ENCODE results near the gene CGGBP1. TPM values are rescaled to one million over a fixed set of nuclear protein-coding genes. Genes with fewer than 3 reads are reported as not detected.

The CGGBP1 gene, protein sequence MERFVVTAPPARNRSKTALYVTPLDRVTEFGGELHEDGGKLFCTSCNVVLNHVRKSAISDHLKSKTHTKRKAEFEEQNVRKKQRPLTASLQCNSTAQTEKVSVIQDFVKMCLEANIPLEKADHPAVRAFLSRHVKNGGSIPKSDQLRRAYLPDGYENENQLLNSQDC
- total RNA-seq (10 to 100 TPM; 54.5 to 94.7 TPM), polyA plus RNA-seq (ENCODE audit: insufficient read length in 2 of 2) (100 to 1,000 TPM in 1 of 2 donors, 10 to 100 TPM in 1; 67.8 to 110 TPM)
- long read RNA-seq, donor 1, full-length matches to known transcripts = 89 of 96 reads
- long read RNA-seq, donor 1, partial matches to known transcripts = 7 of 96 reads
- long read RNA-seq, donor 1, other reads (novel, unspliced or antisense) = 0 of 96 reads
- long read RNA-seq, donor 2, full-length matches to known transcripts = 49 of 49 reads
- long read RNA-seq, donor 2, partial matches to known transcripts = 0 of 49 reads
- long read RNA-seq, donor 2, other reads (novel, unspliced or antisense) = 0 of 49 reads
- long read RNA-seq, donor 3, full-length matches to known transcripts = 72 of 77 reads
- long read RNA-seq, donor 3, partial matches to known transcripts = 5 of 77 reads
- long read RNA-seq, donor 3, other reads (novel, unspliced or antisense) = 0 of 77 reads
- long read RNA-seq, donor 4, full-length matches to known transcripts = 159 of 172 reads
- long read RNA-seq, donor 4, partial matches to known transcripts = 13 of 172 reads
- long read RNA-seq, donor 4, other reads (novel, unspliced or antisense) = 0 of 172 reads

DNA sequence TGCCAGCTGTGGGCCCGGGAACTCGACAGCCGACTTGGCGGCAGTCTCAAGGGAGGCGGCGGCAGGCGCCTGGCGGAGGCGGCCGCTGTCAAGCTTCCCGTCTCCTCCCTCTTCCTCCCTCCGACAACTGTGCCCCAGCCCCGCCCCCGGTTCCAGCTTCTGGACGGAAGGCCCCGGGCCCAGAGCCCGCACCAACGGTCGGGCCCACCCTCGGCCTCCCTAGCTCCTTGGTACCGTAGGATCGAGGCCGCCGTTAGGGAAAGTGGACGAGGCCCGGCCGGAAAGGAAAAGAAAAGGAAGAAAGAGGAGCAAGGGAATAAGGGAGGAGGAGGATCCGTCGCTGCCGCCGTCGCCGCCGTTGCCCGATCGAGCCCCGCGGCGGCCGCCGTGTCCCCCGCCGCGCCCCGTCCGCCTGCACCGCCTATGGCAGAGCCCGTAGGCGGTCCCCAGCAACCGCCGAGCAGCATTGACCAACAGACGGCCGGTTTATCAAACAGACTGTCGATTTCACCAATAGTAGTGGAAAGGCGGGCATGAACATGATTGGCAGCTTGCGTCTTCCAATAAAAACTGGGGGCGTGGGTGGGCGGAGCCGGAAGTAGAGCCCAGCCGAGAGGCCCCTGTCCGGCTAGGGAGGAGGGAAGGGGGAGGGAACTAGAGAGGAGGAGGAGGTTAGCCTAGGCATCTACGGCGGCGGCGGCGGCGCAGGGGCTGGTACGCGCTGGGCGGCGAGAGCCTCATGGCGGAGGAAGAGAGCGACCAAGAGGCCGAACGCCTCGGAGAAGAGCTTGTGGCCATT, at the start of gene CGGBP1, which contains the start of gene ZNF654:
Gene CGGBP1, minus strand, starts transcription at position 425 of the 799 bp plus-strand sequence. CDS start 3,029 bp downstream, outside the sequence.
Gene ZNF654, plus strand, starts transcription at position 675 of the 799 bp plus-strand sequence. Its CDS starts 65 bp downstream, at position 740.
- H3K4me1 ChIP-seq (ENCODE audit: control insufficient read depth, insufficient read depth, low read length) = no peaks in the 10 kb centered on the region
- no peaks in the 10 kb centered on the region for H3K36me3 ChIP-seq (ENCODE audit: control insufficient read depth, insufficient read depth, low read length)
- WGBS (ENCODE audit: insufficient coverage) = under 1% methylated on average over 76 of the region's 76 CpGs
- H3K9me3 ChIP-seq (ENCODE audit: control insufficient read depth, insufficient read depth, low read length) = no peaks in the 10 kb centered on the region
- H3K27me3 ChIP-seq (ENCODE audit: control insufficient read depth, insufficient read depth, low read length) = no peaks in the 10 kb centered on the region
- peak within 1 kb of the TSS; percentile 99 for H3K27ac ChIP-seq (ENCODE audit: low read depth, low read length)
- peak within 1 kb of the TSS; percentile 89 for H3K4me3 ChIP-seq (ENCODE audit: low read depth, low read length)
- DNase-seq (ENCODE audit: low read depth in 4 of 6, low spot score in 6 of 6) = peak; percentile 93 to 100 (median 98)

DNA sequence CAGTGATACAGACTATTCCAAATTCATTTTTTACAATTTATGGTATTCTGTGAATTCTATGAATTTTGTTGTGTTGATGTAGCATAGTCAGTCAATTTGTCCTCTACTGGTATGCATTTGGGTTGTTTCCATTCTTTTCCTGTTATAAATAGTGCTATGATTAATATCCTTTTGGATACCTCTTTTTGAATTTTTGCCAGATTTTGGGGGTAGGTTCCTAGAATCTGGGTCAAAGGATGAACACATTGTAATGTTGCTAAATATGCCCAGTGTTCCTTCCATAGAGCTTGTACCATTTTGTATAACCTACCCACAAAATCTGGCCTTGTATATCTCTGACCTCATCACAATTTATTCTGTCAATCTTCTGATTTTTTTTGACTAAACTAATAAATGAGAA, 46.5 kb upstream of the CGGBP1 start:
- H3K4me1 ChIP-seq (ENCODE audit: control insufficient read depth, insufficient read depth, low read length) = no peaks in the 10 kb centered on the region
- H3K27me3 ChIP-seq (ENCODE audit: control insufficient read depth, insufficient read depth, low read length) = no peaks in the 10 kb centered on the region
- H3K4me3 ChIP-seq (ENCODE audit: low read depth, low read length) = no peak overlapping the region
- no peaks in the 10 kb centered on the region for H3K9me3 ChIP-seq (ENCODE audit: control insufficient read depth, insufficient read depth, low read length)
- H3K27ac ChIP-seq (ENCODE audit: low read depth, low read length) = no peak overlapping the region
- DNase-seq (ENCODE audit: low read depth in 4 of 6, low spot score in 6 of 6) = no peak
- H3K36me3 ChIP-seq (ENCODE audit: control insufficient read depth, insufficient read depth, low read length) = no peaks in the 10 kb centered on the region

- Histone ChIP-seq H3K27me3 (ENCODE audit: control insufficient read depth, insufficient read depth, low read length) (no peaks in the 10 kb centered on the region), H3K36me3 (ENCODE audit: control insufficient read depth, insufficient read depth, low read length) (no peaks in the 10 kb centered on the region), H3K4me3 (ENCODE audit: low read depth, low read length) (no peak overlapping the region), H3K27ac (ENCODE audit: low read depth, low read length) (no peak overlapping the region), H3K4me1 (ENCODE audit: control insufficient read depth, insufficient read depth, low read length) (no peaks in the 10 kb centered on the region), H3K9me3 (ENCODE audit: control insufficient read depth, insufficient read depth, low read length) (peaks cover 1% of the 10 kb centered on the region)
- no peak for DNase-seq (ENCODE audit: low read depth in 4 of 6, low spot score in 6 of 6)
- WGBS (ENCODE audit: insufficient coverage) = no CpG with 5 or more reads among the region's 1 CpG
Measured at GRCh38 chr3:88101142-88101541, 42.3 kb upstream of the CGGBP1 start.

- no peak for DNase-seq (ENCODE audit: low read depth in 4 of 6, low spot score in 6 of 6)
- Histone ChIP-seq H3K4me1 (ENCODE audit: control insufficient read depth, insufficient read depth, low read length) (no peaks in the 10 kb centered on the region), H3K9me3 (ENCODE audit: control insufficient read depth, insufficient read depth, low read length) (no peaks in the 10 kb centered on the region), H3K27me3 (ENCODE audit: control insufficient read depth, insufficient read depth, low read length) (no peaks in the 10 kb centered on the region), H3K4me3 (ENCODE audit: low read depth, low read length) (no peak overlapping the region), H3K36me3 (ENCODE audit: control insufficient read depth, insufficient read depth, low read length) (no peaks in the 10 kb centered on the region), H3K27ac (ENCODE audit: low read depth, low read length) (no peak overlapping the region)
- 67% methylated on average over 1 of the region's 1 CpG for WGBS (ENCODE audit: insufficient coverage)
Measured at GRCh38 chr3:88093266-88093665, 34.5 kb upstream of the CGGBP1 start.

DNA sequence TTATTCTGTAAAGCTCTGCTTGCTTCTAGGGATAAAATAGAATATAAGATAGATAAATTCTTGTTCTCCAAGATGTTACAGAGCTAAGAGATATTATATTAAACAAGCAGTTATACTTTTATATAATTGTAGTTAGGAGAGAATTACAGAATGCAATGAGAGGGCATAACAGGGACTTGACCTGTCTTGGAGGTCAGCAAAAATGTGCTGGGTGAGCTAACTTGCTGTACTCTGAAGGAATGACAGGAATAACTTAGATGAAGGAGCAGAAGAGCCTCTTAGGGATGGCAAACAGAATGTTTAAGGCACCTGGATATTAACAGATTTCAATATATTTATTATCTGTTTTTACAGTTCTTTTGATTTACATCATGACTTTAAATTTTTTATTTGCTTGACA, 33.5 kb upstream of the CGGBP1 start:
- no peaks in the 10 kb centered on the region for H3K9me3 ChIP-seq (ENCODE audit: control insufficient read depth, insufficient read depth, low read length)

GRCh38 chr3:88090681-88091080, 31.9 kb upstream of the CGGBP1 start:
- Histone ChIP-seq H3K27ac (ENCODE audit: low read depth, low read length) (no peak overlapping the region), H3K27me3 (ENCODE audit: control insufficient read depth, insufficient read depth, low read length) (no peaks in the 10 kb centered on the region), H3K36me3 (ENCODE audit: control insufficient read depth, insufficient read depth, low read length) (no peaks in the 10 kb centered on the region), H3K4me1 (ENCODE audit: control insufficient read depth, insufficient read depth, low read length) (no peaks in the 10 kb centered on the region), H3K4me3 (ENCODE audit: low read depth, low read length) (no peak overlapping the region), H3K9me3 (ENCODE audit: control insufficient read depth, insufficient read depth, low read length) (no peaks in the 10 kb centered on the region)
- no peak for DNase-seq (ENCODE audit: low read depth in 4 of 6, low spot score in 6 of 6)
- no CpG with 5 or more reads among the region's 4 CpGs for WGBS (ENCODE audit: insufficient coverage)

More for the DNA sequence above, 33.5 kb upstream of the CGGBP1 start:
- no peak overlapping the region for H3K4me3 ChIP-seq (ENCODE audit: low read depth, low read length)
- no peak overlapping the region for H3K27ac ChIP-seq (ENCODE audit: low read depth, low read length)
- H3K36me3 ChIP-seq (ENCODE audit: control insufficient read depth, insufficient read depth, low read length) = no peaks in the 10 kb centered on the region
- no peaks in the 10 kb centered on the region for H3K4me1 ChIP-seq (ENCODE audit: control insufficient read depth, insufficient read depth, low read length)
- no peaks in the 10 kb centered on the region for H3K27me3 ChIP-seq (ENCODE audit: control insufficient read depth, insufficient read depth, low read length)
- no peak for DNase-seq (ENCODE audit: low read depth in 4 of 6, low spot score in 6 of 6)

DNA sequence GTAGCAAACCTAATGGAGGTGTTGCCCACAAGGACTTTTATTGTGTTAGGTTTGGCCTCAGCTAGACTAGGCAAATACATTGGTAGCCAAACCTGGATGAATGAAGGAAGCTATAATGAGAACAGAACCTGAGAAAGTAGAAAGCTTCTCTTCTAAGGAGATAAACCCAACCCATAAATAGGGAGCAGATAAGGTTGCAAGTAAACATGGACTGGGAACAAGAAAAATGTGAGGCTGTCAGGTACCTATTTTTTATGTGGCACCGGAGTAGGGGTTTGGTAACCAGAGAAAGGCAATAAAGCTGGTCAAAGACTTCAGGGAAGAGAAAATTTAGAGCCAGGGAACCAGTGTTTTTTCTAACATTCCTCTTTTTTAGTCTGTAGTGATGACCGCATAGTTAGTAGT, 25.3 kb upstream of the CGGBP1 start:
- no peak for DNase-seq (ENCODE audit: low read depth in 4 of 6, low spot score in 6 of 6)
- WGBS (ENCODE audit: insufficient coverage) = 60% methylated on average over 1 of the region's 2 CpGs

GRCh38 chr3:88082854-88083253, 24.0 kb upstream of the CGGBP1 start:
- peaks cover 2% of the 10 kb centered on the region for H3K9me3 ChIP-seq (ENCODE audit: control insufficient read depth, insufficient read depth, low read length)
- no peaks in the 10 kb centered on the region for H3K4me1 ChIP-seq (ENCODE audit: control insufficient read depth, insufficient read depth, low read length)
- WGBS (ENCODE audit: insufficient coverage) = 100% methylated on average over 1 of the region's 2 CpGs
- no peaks in the 10 kb centered on the region for H3K27me3 ChIP-seq (ENCODE audit: control insufficient read depth, insufficient read depth, low read length)
- no peak overlapping the region for H3K27ac ChIP-seq (ENCODE audit: low read depth, low read length)
- no peak overlapping the region for H3K4me3 ChIP-seq (ENCODE audit: low read depth, low read length)
- no peaks in the 10 kb centered on the region for H3K36me3 ChIP-seq (ENCODE audit: control insufficient read depth, insufficient read depth, low read length)
- DNase-seq (ENCODE audit: low read depth in 4 of 6, low spot score in 6 of 6) = no peak

More for the DNA sequence above, 25.3 kb upstream of the CGGBP1 start:
- Histone ChIP-seq H3K9me3 (ENCODE audit: control insufficient read depth, insufficient read depth, low read length) (peaks cover 2% of the 10 kb centered on the region), H3K27me3 (ENCODE audit: control insufficient read depth, insufficient read depth, low read length) (no peaks in the 10 kb centered on the region), H3K4me1 (ENCODE audit: control insufficient read depth, insufficient read depth, low read length) (no peaks in the 10 kb centered on the region), H3K27ac (ENCODE audit: low read depth, low read length) (no peak overlapping the region), H3K36me3 (ENCODE audit: control insufficient read depth, insufficient read depth, low read length) (no peaks in the 10 kb centered on the region), H3K4me3 (ENCODE audit: low read depth, low read length) (no peak overlapping the region)

DNA sequence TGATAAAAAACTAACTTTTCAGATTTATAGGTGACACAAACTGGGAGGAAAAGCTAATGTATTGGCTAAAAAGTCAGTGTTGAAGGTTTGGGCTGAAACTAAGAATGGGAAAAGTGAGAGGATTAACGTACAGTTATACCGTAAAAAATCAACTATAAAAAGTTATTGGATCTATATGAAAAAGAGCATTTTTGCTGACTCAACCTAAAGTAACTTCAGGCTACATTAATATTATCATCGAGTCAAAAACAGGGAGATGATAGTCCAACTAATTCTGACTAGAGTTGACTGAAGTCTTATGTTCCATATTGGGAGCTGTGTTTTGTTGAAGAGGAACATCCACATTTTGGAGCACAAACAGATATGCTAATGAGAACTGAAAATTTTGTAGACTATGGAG, 20.1 kb upstream of the CGGBP1 start:
- H3K4me1 ChIP-seq (ENCODE audit: control insufficient read depth, insufficient read depth, low read length) = no peaks in the 10 kb centered on the region
- H3K4me3 ChIP-seq (ENCODE audit: low read depth, low read length) = no peak overlapping the region
- H3K27me3 ChIP-seq (ENCODE audit: control insufficient read depth, insufficient read depth, low read length) = no peaks in the 10 kb centered on the region
- no peak overlapping the region for H3K27ac ChIP-seq (ENCODE audit: low read depth, low read length)
- WGBS (ENCODE audit: insufficient coverage) = no CpG with 5 or more reads among the region's 3 CpGs
- H3K9me3 ChIP-seq (ENCODE audit: control insufficient read depth, insufficient read depth, low read length) = peaks cover 2% of the 10 kb centered on the region
- DNase-seq (ENCODE audit: low read depth in 4 of 6, low spot score in 6 of 6) = no peak
- H3K36me3 ChIP-seq (ENCODE audit: control insufficient read depth, insufficient read depth, low read length) = no peaks in the 10 kb centered on the region
